Heart left ventricle (tissue), 16 donors: Measurements from ENCODE around the gene PPP1R14C. TPM values are rescaled to one million over a fixed set of nuclear protein-coding genes. Genes with fewer than 3 reads are reported as not detected.
A peak's percentile ranks its signal among the peaks of the same experiment; 100 is the strongest.

Experiments used
- ATAC-seq, 4 donors: fragments of 200-7000 bp; cut with Tn5 transposase; one replicate each; pipeline ENCODE4 v1.9.1; 2020 to 2022; ENCODE audit warnings: moderate library complexity in 4 of 4, mild to moderate bottlenecking in 3 of 4, moderate number of reproducible peaks in 1 of 4
- DNase-seq, 5 donors: peaks; one replicate each; pipeline ENCODE4 v3.0.0-alpha.2; 2020
- H3K27ac ChIP-seq, 12 donors: fragments of 200-600 bp; sonication (generic) in 4 of 12; one replicate each; pipeline versions ENCODE4 v1.5.0 to v1.8.0; 2016 to 2022; ENCODE audit warnings: mild to moderate bottlenecking in 2 of 12
- H3K27me3 ChIP-seq, 9 donors: fragments of 200-600 bp; sonication (generic) in 2 of 9; one replicate each; pipeline versions ENCODE4 v1.5.1 to v1.8.0; 2016 to 2022; ENCODE audit warnings: mild to moderate bottlenecking in 3 of 9
- H3K36me3 ChIP-seq, 9 donors: fragments of 200-600 bp; sonication (generic) in 2 of 9; one replicate each; pipeline versions ENCODE4 v1.5.0 to v1.8.0; 2018 to 2022; ENCODE audit warnings: mild to moderate bottlenecking in 2 of 9
- H3K4me1 ChIP-seq, 12 donors: fragments of 200-600 bp; sonication (generic) in 4 of 12; one replicate each; pipeline versions ENCODE4 v1.5.0 to v1.8.0; 2016 to 2022; ENCODE audit warnings: mild to moderate bottlenecking in 3 of 12
- H3K4me3 ChIP-seq, 12 donors: fragments of 200-600 bp; sonication (generic) in 4 of 12; one replicate each; pipeline versions ENCODE4 v1.5.0 to v1.8.0; 2017 to 2022; ENCODE audit warnings: mild to moderate bottlenecking in 9 of 12, moderate library complexity in 4 of 12
- H3K9me3 ChIP-seq, 12 donors: fragments of 200-600 bp; sonication (generic) in 4 of 12; one replicate each; pipeline versions ENCODE4 v1.5.0 to v1.8.0; 2016 to 2022; ENCODE audit warnings: mild to moderate bottlenecking in 1 of 12
- POLR2A ChIP-seq, 2 donors: fragments of 450-650 bp; IDR thresholded peaks; one replicate each; pipeline ENCODE4 v1.6.1; 2017; ENCODE audit warnings: antibody characterized with exemption in 2 of 2, mild to moderate bottlenecking in 2 of 2, moderate library complexity in 2 of 2
- WGBS, 4 donors: extraction: QIAGEN DNeasy Blood & Tissue Kit in 2 of 4; methylation state at CpG; one replicate each; pipeline versions ENCODE4 v1.1.5 to v1.1.7; 2013 to 2018; 5-methylcytosine and 5-hydroxymethylcytosine counted together
- intact Hi-C, 10 donors: fragments of 100-400 bp; cut with DNase I; formaldehyde crosslinking; loops; one replicate each; pipeline versions ENCODE4 v1.11.1 to v1.14.2; 2022
- polyA plus RNA-seq, 2 donors: library from polyadenylated mRNA; stranded (reverse); fragments of 200-250 nt; gene quantifications; one replicate each; pipeline ENCODE4 v1.2.3, GENCODE V29; 2013
- total RNA-seq, 9 donors: library from RNA; depleted of rRNA in 2 of 9; stranded (reverse); fragments of >200 nt in 2 of 9; fragmentation: NEBNext Ultra II Directional in 3 of 9; extraction: Animal tissue kit (Norgen Biotek cat#: 25700) in 3 of 9; gene quantifications; one replicate each; pipeline versions ENCODE4 v1.1.0 to v1.2.4, GENCODE V29; 2016 to 2023
- TF ChIP-seq, protein P1 (sequence below), 12 donors: fragments of 200-600 bp; sonication (generic) in 4 of 12; IDR thresholded peaks; one replicate each; pipeline versions ENCODE4 v1.5.0 to v1.8.0; 2018 to 2022; ENCODE audit warnings: antibody characterized with exemption in 12 of 12, mild to moderate bottlenecking in 5 of 12
- donor health status: ischemic (EF 13 %, LVEDD 7.1; RV severe dilation, severe dysfunction).
- donor health status: healthy with polysubstance abuse.
- donor health status: DM: no; HTN: yes; CAD: no.
- donor health status: DM: no; HTN: no; CAD: no.
- donor health status: ischemic (EF 25% LVEDD 6.9; RV normal size, moderate dysfunction).
- donor health status: ischemic (EF 25% LVEDD 5.7; RV mildly dilated, moderate dysfunction).
- donor health status: healthy.
- donor health status: DM: yes; HTN: yes; CAD: no.
- donor health status: ischemic (EF 35%, LVEDD 5.7; RV mildly dilated, moderate dysfunction).
- donor health status: nonischemic (EF 11% LVEDD 7.7; RV severe dilation, severe dysfunction).
- donor health status: DM: yes; HTN: yes; CAD: no.
- donor health status: PGD.
- donor health status: ischemic (EF 29% LVEDD 5.4; RV normal size, mild dysfunction).
- donor health status: nonischemic (EF 23%, LVEDD 6.1; RV moderate dilation, normal function).

PPP1R14C gene
- total and polyA plus RNA-seq, 11 donors, result 41.1 to 143 (median 75.7) TPM

DNA sequence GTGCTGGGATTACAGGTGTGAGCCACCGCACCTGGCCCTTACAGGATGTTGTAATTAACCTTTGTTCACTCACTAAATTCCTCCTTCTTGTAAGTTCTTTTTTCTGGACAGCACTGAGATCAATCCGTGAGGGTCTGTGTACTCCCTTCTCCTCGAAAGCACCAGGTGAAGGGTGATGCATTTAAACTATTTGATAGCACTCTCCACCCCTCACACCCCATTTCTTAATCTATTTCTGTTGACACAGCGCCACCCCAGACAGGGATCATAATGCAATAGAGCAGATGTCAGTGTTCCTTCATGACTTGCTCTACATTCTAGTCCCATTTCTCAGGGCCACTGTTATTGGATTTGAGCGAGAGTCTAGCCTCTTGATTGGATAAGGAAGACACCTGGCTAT is 46.3 kb downstream of the PPP1R14C start:
- 83 to 85% (median 84%) methylated on average over 5 of the region's 5 CpGs for WGBS, 4 donors
- intact Hi-C loops, result loop anchor here in 1 of 10 donors (10.0 kb wide), 1 partner anchor 46 kb away; no protein-coding TSS in a partner anchor

GRCh38 chr6:150191809-150192208 is 49.0 kb downstream of the PPP1R14C start:
- no peak for ATAC-seq
- 82 to 90% (median 87%) methylated on average over 3 of the region's 3 CpGs for WGBS, 4 donors

More for the DNA sequence above, 46.3 kb downstream of the PPP1R14C start:
- Histone ChIP-seq H3K27me3 (no peaks in the 10 kb centered on the region), H3K4me3 (no peak overlapping the region), H3K4me1 (peaks cover 0 to 5% (median 0%) of the 10 kb centered on the region in 12 donors), H3K36me3 (no peaks in the 10 kb centered on the region), H3K9me3 (no peaks in the 10 kb centered on the region), H3K27ac (no peak overlapping the region)
- DNase-seq, result no peak
- no peak for ATAC-seq
- TF ChIP-seq, protein P1, sequence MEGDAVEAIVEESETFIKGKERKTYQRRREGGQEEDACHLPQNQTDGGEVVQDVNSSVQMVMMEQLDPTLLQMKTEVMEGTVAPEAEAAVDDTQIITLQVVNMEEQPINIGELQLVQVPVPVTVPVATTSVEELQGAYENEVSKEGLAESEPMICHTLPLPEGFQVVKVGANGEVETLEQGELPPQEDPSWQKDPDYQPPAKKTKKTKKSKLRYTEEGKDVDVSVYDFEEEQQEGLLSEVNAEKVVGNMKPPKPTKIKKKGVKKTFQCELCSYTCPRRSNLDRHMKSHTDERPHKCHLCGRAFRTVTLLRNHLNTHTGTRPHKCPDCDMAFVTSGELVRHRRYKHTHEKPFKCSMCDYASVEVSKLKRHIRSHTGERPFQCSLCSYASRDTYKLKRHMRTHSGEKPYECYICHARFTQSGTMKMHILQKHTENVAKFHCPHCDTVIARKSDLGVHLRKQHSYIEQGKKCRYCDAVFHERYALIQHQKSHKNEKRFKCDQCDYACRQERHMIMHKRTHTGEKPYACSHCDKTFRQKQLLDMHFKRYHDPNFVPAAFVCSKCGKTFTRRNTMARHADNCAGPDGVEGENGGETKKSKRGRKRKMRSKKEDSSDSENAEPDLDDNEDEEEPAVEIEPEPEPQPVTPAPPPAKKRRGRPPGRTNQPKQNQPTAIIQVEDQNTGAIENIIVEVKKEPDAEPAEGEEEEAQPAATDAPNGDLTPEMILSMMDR (IDR thresholded peaks at IDR 0.05), result no peak
- no peak for TF ChIP-seq POLR2A (IDR thresholded peaks at IDR 0.05)

DNA sequence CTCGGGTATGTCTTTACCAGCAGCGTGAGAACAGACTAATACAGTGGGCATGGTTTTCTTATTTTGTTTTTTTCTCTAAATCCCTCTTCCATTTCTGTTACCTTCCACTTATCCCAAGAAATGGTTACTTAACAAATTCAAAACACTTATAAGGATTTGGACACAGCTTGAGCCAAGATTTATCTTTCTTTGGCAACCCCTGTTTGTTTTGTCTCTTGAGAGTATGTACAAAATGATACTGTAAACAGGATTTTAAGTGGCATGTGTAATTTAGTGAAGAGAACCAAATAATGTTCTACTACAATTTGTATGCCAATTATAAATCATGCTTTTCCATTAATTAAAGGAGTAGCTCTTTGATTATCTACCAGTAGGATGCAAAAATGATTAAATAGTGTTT is 51.4 kb downstream of the PPP1R14C start:
- no peak for ATAC-seq
- 79 to 92% (median 88%) methylated on average over 2 of the region's 2 CpGs for WGBS, 4 donors

More at GRCh38 chr6:150191809-150192208, 49.0 kb downstream of the PPP1R14C start:
- H3K27me3 ChIP-seq, result no peaks in the 10 kb centered on the region
- intact Hi-C loops, result no loop called here
- H3K27ac ChIP-seq, result no peak overlapping the region
- no peaks in the 10 kb centered on the region for H3K36me3 ChIP-seq
- no peak for DNase-seq
- TF ChIP-seq, protein P1 (IDR thresholded peaks at IDR 0.05), result no peak
- no peak for TF ChIP-seq POLR2A (IDR thresholded peaks at IDR 0.05)
- H3K4me1 ChIP-seq, result peaks cover 0 to 23% (median 5%) of the 10 kb centered on the region in 12 donors
- no peaks in the 10 kb centered on the region for H3K9me3 ChIP-seq
- no peak overlapping the region for H3K4me3 ChIP-seq

GRCh38 chr6:150195996-150196417 is 53.2 kb downstream of the PPP1R14C start:
- Histone ChIP-seq H3K27me3 (no peaks in the 10 kb centered on the region), H3K36me3 (no peaks in the 10 kb centered on the region), H3K27ac (peak overlapping the region in 1 of 12 donors; percentile 4), H3K4me3 (no peak overlapping the region), H3K9me3 (no peaks in the 10 kb centered on the region), H3K4me1 (peaks cover 0 to 50% (median 11%) of the 10 kb centered on the region in 12 donors)
- ATAC-seq (peak in 3 of 4 donors; percentile 31 to 45 (median 41)), DNase-seq (no peak)
- 41 to 54% (median 48%) methylated on average over 2 of the region's 2 CpGs for WGBS, 4 donors
- intact Hi-C loops, result no loop called here
- TF ChIP-seq POLR2A (IDR thresholded peaks at IDR 0.05), result no peak
- TF ChIP-seq, protein P1 (IDR thresholded peaks at IDR 0.05), result no peak

More for the DNA sequence above, 51.4 kb downstream of the PPP1R14C start:
- DNase-seq, result no peak
- Histone ChIP-seq H3K9me3 (no peaks in the 10 kb centered on the region), H3K27me3 (no peaks in the 10 kb centered on the region), H3K4me3 (no peak overlapping the region), H3K27ac (no peak overlapping the region), H3K36me3 (no peaks in the 10 kb centered on the region), H3K4me1 (peaks cover 0 to 41% (median 9%) of the 10 kb centered on the region in 12 donors)
- intact Hi-C loops, result no loop called here
- TF ChIP-seq, protein P1 (IDR thresholded peaks at IDR 0.05), result no peak
- TF ChIP-seq POLR2A (IDR thresholded peaks at IDR 0.05), result no peak
